ENCODE measurements around the gene FOXN3. TPM values are rescaled to one million over a fixed set of nuclear protein-coding genes. Genes with fewer than 3 reads are reported as not detected.

The FOXN3 gene
- total RNA-seq, 2 donors from 2014 or later, result 42.3 to 61.6 TPM

DNA sequence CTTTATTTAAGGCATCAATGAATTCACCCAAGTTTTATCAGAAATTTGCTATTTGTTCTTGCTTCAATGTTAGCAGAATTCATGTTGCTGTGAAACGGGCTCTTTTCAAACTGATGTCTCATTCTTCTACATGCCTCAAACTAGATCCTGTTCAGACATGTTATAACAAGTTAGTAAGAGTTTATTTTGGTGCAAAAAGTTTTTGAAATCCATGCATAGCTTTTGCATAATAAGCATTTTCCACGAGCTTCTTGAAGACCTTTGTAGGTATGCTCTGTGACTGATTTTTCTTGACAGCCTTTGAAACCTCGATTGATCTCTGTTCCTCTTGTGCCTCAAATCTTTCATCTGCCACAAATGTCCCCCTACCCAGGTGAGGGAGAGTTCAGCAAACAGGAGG lies 275.2 kb downstream of the FOXN3 start:
- intact Hi-C loops (cut with DNase I), result no loop called here
- 42 to 47% methylated on average over 3 of the region's 3 CpGs for WGBS, 2 donors
- no peak for DNase-seq
- Histone ChIP-seq H3K27me3 (no peaks in the 10 kb centered on the region), H3K9me3 (no peaks in the 10 kb centered on the region), H3K36me3 (replicated peaks in 1 of 2; ENCODE audit: insufficient read depth in 1 of 2, low read depth in 2 of 2) (no peaks in the 10 kb centered on the region), H3K27ac (no peak overlapping the region), H3K4me3 (no peak overlapping the region), H3K4me1 (no peaks in the 10 kb centered on the region)
- ATAC-seq, result no peak
- TF ChIP-seq POLR2A (IDR thresholded peaks at IDR 0.05) (no peak), CTCF (IDR thresholded peaks at IDR 0.05) (no peak)

DNA sequence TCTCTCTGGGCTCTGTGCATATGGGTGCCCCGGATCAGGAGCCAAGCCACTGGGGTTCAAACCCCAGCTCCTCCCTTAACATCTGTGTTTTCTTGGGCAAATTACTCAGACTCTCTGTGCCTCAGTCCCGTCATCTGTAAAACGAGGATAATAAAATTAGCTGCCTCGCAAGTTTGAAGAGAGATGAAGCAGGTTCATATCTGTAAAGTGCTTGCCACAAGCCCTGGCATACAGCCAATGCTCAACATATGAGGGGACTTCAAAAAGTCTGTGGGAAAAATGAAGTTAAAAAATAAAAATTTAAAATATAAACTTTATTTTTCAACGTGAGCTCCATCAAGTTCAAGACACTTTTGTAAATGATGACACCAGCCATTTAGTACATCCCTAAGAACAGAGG lies 276.7 kb downstream of the FOXN3 start:
- Histone ChIP-seq H3K4me3 (no peak overlapping the region), H3K27ac (no peak overlapping the region), H3K36me3 (replicated peaks in 1 of 2; ENCODE audit: insufficient read depth in 1 of 2, low read depth in 2 of 2) (no peaks in the 10 kb centered on the region), H3K27me3 (no peaks in the 10 kb centered on the region), H3K4me1 (no peaks in the 10 kb centered on the region), H3K9me3 (peaks cover 0 to 7% (median 0%) of the 10 kb centered on the region in 3 donors)
- intact Hi-C loops (cut with DNase I), result no loop called here
- ATAC-seq (no peak), DNase-seq (no peak)
- 34 to 36% methylated on average over 5 of the region's 5 CpGs for WGBS, 2 donors
- TF ChIP-seq POLR2A (IDR thresholded peaks at IDR 0.05), result no peak
- no peak for TF ChIP-seq CTCF (IDR thresholded peaks at IDR 0.05)

- TF ChIP-seq CTCF (IDR thresholded peaks at IDR 0.05) (no peak), POLR2A (IDR thresholded peaks at IDR 0.05) (no peak)
- H3K9me3 ChIP-seq, result peaks cover 0 to 7% (median 0%) of the 10 kb centered on the region in 3 donors
- H3K27me3 ChIP-seq, result no peaks in the 10 kb centered on the region
- H3K27ac ChIP-seq, result no peak overlapping the region
- WGBS, 2 donors, result 51 to 55% methylated on average over 14 of the region's 14 CpGs
- no peak for DNase-seq
- ATAC-seq, result no peak
- H3K4me1 ChIP-seq, result no peaks in the 10 kb centered on the region
- intact Hi-C loops (cut with DNase I), result no loop called here
- H3K4me3 ChIP-seq, result no peak overlapping the region
- no peaks in the 10 kb centered on the region for H3K36me3 ChIP-seq (replicated peaks in 1 of 2; ENCODE audit: insufficient read depth in 1 of 2, low read depth in 2 of 2)
Observed at GRCh38 chr14:89139404-89140247, 277.4 kb downstream of the FOXN3 start.

- WGBS, 2 donors, result 72 to 74% methylated on average over 5 of the region's 7 CpGs
- no peaks in the 10 kb centered on the region for H3K27me3 ChIP-seq
- no peak for TF ChIP-seq POLR2A (IDR thresholded peaks at IDR 0.05)
- no peak for TF ChIP-seq CTCF (IDR thresholded peaks at IDR 0.05)
- no peak overlapping the region for H3K4me3 ChIP-seq
- intact Hi-C loops (cut with DNase I), result no loop called here
- H3K4me1 ChIP-seq, result no peaks in the 10 kb centered on the region
- ATAC-seq (no peak), DNase-seq (no peak)
- H3K36me3 ChIP-seq (replicated peaks in 1 of 2; ENCODE audit: insufficient read depth in 1 of 2, low read depth in 2 of 2), result no peaks in the 10 kb centered on the region
- peaks cover 0 to 7% (median 0%) of the 10 kb centered on the region in 3 donors for H3K9me3 ChIP-seq
- no peak overlapping the region for H3K27ac ChIP-seq
Observed at GRCh38 chr14:89138846-89139245, 278.2 kb downstream of the FOXN3 start.
